Measurements from ENCODE around the gene STXBP1.
A peak's percentile ranks its signal among the peaks of the same experiment; 100 is the strongest.

Gene STXBP1

DNA sequence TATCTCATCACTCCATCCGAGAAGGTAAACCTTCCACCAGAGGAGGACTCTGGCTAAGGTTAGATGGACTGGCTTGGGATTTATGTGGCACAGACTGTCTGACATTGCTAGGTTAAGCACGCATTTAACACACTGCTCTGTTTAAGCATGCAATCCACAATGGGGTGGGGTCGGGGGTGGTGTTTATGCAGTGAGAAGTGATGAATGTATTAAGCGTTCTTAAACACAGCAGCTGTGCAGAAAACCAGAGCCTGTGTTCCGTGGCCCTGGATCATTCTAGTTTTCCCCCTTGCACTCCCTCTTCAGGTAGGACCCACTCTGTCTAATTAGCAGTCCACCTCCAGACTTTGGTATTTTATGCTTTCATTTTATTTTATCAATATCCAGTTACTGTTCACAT is 46.4 kb downstream of the STXBP1 start:
- no peak for DNase-seq (ENCODE audit: low spot score)

DNA sequence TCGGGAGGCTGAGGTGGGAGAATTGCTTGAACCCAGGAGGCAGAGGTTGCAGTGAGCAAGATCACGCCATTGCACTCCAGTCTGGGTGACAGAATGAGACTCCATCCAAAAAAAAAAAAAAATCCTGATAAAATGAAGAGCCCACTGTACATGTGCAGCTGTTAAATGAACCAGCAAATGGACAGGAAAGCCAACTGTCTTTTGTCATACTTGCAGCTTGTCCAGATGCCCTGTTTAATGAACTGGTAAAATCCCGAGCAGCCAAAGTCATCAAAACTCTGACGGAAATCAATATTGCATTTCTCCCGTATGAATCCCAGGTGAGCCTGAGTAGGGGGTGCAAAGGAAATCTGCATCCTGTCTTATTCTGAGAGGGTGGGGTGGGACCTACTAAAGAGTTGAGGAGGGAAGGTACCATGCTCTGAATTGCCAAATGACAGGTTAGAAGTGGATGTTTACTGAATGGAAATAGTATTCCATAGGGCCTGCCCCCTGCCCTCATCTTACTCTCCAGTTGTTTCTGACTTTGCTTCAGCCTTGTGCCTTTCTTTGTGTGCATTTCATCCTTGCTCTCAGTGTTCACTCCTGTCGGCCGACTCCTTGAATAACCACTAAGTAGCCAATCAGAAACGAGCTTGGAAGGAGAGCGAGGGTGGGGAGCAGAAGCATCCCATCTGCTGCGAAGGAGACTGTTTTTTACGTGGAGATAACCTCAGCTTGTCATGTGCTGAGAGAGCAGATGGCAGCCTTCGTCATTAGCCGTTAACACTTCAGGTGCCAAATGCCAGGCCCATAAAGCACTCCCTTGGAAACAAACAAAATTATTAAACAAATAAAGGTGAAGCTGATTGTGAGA is 49.0 kb downstream of the STXBP1 start:
- DNase-seq (ENCODE audit: low spot score) = peak; percentile 99

DNA sequence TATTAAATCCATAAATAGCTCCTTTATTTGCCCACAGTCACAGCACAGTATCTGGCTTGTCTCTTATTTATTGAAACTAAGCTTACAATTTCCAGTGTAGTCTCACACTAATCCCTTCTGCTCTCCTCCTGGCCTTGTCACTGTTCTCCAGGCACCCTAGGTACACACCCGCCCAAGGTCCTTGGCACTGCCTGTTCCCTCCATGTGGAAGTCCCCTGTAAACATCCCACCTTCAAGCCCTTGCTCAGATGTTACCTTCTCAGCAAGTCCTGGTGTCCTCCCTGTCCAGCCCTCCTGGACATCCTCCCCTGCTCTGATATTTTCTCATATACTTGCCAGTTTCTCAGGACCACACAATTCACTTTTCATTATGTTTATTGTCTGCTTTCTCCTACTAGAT is 50.5 kb downstream of the STXBP1 start:
- no peak for DNase-seq (ENCODE audit: low spot score)

DNA sequence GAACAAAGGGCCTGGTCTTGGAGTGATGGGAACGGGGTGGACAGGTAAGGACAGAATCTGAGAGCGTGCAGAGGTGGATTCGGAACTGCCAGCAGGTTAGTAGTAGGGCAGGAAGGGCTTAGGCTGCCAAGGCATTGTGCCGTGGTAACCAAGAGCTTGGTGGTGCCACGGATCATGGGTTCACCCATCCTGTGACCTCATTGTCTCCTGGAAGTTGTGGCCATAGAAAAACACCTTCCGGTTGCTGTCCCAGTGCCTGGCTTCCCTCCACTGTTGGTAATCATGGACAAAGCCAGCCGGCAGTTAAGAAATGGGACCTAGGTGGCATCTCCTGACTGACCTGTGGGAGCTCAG is 52.2 kb downstream of the STXBP1 start:
- no peak for DNase-seq (ENCODE audit: low spot score)

DNA sequence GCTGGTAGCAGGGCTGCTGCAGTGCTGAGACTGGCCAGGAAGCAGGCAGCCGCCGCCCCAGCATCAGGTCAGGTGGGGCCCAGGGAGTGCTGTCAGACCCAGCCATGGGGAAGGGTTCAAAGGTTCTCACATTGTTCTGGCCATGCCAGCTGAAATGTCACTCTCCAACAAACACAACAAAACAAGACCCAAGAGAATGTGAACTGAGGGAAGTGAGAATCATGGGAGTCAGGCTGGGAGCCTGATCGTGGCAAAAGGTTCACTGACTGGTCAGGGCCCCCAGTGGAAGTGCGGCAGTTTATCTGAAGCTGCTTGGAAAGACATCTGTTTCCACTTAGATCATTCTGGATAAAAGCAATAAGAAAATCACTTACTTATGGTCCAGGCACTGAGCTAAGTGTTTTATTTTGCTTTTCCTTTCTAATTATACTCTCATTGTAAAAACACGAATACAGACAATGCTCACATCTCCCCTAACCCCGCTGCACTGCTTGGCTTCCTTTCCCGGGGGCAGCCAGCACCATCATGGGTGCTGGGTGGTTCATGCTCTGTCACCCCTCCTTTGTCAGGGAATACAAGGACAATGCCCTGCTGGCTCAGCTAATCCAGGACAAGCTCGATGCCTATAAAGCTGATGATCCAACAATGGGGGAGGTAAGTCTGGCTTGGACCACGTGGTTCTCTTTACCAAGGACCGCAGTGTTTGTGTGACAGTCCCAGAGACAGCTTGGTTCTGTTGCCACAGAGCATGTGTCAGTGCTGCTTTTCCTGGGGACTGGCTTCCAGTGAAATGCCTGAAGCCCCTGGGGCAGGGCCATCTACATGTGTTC is 52.8 kb downstream of the STXBP1 start:
- DNase-seq (ENCODE audit: low spot score) = peak; percentile 64

DNA sequence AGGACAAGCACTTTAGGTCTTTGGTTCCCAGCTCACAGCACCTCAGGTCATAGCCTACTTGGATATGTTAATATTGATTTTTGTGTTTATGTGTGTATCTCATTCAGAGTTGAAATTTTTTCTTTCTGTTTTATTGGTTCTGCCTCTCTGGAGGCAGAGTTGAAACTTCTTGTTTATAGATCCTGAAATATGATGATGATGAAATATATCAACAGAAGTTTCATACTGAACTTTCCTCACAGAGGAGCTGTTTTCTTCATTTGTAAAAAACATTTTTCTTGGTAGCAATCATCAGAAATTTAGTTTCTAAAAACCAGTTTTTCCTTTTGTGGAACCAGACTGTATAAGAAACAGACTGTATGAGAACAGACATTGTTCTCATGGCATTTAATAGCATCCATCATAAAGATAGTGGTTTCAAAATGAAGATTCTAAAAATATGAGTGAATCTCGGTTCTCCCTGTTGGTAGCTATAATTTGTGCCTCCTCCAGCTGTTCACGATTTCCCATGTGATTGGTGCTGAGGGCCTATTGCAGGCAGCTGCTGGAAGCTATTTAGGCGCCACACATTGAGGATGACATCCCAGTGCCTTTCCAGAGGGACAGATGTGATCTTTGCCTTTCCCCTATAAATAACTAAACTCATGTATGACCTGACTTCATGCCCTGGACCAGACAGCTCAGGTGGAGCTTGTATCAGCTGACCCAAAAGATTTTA is 55.2 kb downstream of the STXBP1 start:
- DNase-seq (ENCODE audit: low spot score) = no peak

DNA sequence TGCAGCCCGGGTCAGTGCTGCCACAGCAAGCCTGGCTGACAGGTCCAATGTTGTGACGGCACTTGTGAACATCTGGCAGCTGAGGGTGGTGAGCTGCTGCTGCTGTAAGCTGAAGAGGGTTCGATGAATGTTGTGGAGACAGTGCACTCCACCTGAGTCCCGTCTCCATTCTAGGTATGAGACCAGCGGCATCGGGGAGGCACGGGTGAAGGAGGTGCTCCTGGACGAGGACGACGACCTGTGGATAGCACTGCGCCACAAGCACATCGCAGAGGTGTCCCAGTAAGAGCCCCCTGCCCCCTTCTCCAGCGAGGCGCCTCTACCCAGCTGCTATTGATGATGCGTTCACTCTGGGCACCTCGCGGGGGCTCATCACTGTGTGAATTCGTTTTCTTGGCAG is 55.8 kb downstream of the STXBP1 start:
- DNase-seq (ENCODE audit: low spot score) = no peak

DNA sequence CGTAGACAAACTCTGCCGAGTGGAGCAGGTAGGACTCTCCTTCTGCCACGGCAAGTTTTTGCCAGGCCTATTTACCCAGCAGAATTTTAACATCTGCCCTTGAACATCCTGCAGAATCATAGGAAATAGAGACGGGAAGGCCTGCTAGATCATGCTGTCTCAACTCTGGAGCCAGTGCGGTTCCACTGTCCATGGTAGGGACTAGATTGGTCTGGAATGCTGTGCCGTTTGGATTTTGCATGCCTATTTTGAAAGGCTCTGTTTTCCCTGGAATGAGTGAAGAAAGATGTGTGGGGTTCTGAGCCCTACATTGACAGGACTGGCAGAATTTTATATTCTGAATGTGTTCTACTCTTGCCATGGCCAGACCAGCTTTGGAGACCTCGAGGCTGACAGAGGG is 61.2 kb downstream of the STXBP1 start:
- DNase-seq (ENCODE audit: low spot score) = no peak

DNA sequence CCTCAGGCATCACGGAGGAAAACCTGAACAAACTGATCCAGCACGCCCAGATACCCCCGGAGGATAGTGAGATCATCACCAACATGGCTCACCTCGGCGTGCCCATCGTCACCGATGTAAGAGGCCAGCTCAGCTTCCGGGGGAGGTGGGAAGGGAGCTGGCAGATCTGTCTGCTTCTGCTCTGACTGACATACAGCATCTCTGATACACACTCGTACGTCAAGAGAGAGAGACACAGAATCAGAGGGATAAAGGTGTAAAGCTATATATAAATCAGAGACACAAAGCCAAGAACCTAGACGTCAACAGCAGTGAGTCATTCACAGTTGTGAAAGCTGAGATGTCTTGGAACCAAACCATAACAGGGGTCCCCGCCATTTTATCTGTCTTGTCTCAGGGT is 64.6 kb downstream of the STXBP1 start:
- DNase-seq (ENCODE audit: low spot score) = no peak

DNA sequence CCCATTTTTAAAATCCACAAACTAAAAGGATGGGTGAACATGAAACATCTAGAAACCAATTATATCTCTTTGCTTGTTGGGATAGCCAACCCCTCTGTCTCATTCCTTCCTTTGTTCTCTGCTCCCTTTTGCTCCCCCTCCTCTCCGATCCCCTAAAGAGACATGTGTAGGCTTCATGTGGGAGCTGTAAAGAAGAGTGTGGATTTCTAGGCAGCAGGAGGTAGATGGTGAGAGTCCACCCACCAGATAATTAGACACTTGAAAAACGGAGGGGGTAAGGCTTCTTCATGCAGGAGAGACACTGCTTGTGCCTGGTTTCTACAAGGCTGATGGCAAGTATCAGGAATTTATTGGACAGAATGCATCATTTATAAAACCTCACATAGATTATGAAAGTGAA is 67.4 kb downstream of the STXBP1 start:
- no peak for DNase-seq (ENCODE audit: low spot score)

DNA sequence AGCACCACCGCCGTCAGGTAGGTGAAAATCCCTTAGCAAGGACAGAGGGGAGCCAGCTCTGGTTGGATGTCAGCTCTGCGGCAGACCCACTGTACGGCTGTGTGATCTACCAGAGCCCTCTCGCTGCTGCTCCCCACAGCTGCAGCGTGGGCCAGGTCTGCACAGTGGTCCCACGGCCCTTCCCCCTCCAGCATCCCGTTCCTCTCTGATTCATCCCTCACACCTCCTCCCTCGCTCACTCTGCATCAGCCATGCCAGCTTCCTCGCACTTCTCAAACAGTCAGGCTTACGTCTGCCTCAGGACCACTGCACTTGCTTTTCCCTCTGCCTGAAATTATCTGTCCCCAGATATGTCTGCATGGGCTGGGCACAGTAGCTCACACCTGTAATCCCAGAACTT is 68.1 kb downstream of the STXBP1 start:
- DNase-seq (ENCODE audit: low spot score) = no peak

DNA sequence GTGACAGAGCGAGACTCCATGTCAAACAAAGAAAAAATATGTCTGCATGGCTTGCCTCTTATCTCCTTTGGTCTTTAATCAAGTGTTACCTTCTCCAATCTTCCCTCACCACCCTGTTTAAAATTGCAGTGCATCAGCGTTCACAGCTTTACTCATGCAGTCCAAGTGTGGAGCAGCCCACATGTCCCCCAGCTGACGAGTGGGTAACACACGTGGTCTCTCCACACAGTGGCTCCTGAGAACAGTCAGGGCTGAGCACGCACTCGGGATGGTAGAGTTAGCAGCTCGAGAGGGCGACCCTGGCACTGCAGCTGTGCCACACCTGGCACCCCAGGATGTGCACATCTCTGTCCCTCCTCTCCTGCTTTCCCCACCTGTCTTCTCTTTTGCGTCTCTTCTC is 68.8 kb downstream of the STXBP1 start:
- no peak for DNase-seq (ENCODE audit: low spot score)

DNA sequence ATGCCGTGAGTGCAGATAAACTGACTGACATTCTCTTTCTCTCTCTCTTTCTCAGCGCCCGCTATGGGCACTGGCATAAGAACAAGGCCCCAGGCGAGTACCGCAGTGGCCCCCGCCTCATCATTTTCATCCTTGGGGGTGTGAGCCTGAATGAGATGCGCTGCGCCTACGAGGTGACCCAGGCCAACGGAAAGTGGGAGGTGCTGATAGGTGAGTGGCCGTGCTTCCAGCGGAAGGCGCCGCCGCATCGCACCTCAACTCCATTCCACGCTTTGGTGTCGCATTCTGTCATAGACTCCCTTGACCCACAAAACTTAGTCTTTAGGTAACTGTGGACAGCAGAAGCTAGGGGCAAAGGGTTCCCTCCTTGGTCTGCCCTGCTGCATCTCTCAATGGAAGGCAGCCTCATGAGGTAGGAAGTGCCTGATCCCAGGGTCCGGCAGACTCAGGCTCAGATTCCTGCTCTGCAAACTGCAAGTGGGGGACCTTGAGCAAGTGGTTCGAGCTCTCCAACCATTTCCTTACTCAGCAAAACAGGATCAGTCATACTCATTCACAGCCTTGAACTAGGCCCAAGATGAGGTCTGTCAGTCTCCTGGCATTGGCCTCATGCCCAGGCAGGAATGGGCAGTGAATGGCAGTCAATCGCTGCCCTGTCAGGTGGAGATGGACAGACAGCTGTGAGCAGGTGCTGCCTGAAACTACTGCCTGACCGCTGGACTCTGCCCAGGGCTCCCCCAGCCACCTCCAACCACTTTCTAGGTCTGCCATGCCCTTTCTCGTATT is 70.5 kb downstream of the STXBP1 start:
- no peak for DNase-seq (ENCODE audit: low spot score)

DNA sequence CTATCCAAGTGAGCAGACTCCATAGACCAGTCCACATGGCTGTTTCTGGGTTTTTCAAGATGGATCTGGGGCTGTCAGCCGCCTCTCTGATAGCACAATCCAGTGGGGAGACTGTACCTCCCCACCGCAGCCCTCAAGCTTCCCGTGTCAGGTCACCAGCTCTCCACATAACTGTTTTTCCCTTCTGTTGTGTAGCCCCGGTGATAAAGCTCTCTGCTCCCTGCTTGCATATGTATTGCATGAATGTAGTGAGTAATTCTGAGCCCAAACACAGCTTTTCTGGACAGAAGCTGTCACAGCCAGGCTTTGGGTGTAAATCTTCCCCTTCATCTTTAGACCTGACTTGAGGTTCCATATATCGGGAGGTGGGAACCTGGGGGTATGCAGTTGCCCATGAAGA is 71.6 kb downstream of the STXBP1 start:
- DNase-seq (ENCODE audit: low spot score) = no peak

DNA sequence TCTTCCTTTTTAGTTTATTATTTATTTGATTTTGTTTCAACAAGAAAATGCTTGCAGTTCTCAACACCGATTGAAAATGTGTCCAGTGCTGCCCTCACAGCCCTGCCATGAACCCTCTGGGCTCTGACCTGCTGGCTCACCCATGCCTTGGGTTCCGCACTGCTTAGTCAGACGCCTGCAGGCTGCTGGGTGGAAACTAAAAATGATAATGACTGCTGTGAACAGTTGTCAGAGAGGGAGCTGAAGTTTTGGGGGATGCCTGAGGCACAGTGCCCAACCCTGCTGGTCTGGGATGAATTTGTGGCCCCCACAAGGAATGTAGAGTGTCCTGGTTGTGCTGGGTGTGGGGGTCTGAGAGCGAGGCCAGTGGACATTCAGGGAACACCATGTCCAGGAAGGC is 72.5 kb downstream of the STXBP1 start:
- no peak for DNase-seq (ENCODE audit: low spot score)

DNA sequence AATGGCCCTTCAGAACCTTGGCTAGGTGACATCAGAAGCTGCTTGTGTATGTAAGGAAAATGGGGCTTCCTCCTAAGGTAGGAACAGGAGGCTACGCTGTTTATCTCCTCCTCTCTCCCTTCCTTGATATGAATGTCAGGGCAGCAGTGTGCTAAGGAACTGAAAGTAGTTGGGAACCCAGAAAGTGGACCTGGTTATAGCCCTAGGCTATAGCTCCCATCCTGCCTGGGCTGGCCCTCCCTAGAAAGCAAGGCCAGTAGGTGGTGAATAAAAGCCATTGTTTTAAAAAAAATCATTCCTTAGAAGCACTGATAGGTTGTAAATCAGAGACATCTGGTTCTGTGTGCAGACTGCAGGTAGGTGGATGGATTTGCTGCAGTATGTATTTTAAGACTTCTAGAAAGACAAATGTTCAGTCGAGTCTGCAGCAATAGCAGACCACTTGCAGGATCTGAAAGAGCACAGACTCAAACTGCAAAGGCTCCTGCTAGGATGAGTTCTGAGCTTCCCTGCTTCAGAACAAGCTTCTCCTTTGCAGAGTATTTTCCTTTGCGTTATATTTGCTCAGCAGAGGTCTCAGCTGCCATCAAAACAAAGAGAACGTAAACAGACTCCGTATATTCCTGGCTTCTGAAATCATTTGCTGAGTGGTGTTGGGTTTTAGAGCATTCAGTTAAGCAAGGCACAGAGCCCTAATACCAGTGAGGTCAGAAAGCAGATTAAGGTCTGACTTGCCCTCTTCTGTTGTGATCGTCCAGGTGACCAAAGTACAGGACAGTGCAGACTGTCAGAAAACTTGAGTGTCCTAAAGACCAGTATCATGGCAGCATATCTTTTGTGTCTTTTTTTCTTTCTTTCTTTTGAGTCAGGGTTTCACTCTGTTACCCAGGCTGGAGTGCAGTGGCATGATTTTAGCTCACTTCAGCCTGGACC is 74.7 kb downstream of the STXBP1 start:
- DNase-seq (ENCODE audit: low spot score) = no peak

DNA sequence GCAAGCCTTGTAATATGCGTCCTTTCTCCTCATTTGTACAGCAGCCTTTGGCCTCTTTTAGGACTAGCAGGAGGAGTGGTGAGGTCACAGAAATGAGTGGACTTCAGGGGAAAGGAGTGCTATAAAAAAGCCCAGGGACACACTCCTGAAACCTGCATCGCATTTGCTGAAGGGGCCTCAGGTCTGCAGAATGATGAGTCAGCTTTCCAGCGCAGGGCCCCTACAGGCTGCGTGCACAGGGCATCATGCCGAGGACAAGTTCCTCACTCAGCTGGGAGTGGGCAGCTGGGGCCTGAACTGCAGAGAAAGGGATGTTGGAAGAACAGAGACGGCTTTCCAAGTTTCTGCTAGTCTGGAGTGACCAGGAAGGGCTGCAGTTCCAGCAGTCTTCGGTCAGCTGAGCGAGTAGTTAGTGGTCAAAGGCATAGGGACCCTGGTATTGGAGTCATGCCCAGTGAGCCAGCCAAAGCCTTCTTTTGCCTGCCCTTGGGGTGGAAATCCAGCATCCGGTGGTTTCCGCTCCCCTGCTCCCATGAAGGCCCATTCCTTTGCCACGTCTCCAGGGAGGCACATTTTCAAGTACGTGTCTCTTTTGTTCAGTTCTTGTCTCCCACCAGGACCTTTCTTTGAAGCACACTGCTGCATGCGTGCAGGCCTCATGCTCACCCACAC is 77.4 kb downstream of the STXBP1 start:
- DNase-seq (ENCODE audit: low spot score) = no peak

DNA sequence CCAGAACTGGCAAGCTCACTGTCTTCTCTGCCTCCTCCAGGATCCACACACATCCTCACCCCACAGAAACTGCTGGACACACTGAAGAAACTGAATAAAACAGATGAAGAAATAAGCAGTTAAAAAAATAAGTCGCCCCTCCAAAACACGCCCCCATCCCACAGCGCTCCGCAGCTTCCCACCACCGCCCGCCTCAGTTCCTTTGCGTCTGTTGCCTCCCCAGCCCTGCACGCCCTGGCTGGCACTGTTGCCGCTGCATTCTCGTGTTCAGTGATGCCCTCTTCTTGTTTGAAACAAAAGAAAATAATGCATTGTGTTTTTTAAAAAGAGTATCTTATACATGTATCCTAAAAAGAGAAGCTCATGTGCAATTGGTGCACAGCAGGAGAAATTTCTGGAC is 78.7 kb downstream of the STXBP1 start:
- no peak for DNase-seq (ENCODE audit: low spot score)

DNA sequence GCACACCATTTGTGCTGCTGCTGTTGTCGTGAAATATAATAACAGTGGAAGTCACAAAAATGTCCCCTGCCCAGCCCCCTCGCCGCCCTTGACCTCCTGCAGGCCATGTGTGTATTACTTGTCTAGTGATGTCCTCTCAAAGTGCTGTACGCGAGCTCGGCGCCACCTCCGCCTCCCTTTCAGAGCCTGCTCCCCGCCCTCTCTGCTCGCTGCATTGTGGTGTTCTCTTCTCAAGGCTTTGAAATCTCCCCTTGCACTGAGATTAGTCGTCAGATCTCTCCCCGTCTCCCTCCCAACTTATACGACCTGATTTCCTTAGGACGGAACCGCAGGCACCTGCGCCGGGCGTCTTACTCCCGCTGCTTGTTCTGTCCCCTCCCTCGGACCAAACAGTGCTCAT is 80.0 kb downstream of the STXBP1 start:
- DNase-seq (ENCODE audit: low spot score) = no peak

DNA sequence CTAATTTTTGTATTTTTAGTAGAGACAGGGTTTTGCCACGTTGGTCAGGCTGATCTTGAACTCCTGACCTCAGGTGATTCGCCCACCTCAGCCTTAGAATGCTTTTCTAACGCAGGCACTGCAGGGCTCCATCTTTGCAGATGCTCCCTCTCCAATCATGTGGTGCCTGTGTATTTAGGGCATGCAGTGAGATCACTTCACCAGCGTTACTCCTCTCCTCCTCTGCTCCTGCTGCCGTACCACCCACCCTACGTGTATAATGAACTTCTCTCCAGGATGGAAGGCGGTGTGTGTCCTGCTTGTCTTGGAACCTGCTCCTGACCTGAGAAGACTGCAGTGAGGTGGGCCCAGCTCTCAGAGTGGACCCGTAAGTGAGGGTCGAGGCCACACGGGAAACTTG is 81.1 kb downstream of the STXBP1 start:
- DNase-seq (ENCODE audit: low spot score) = no peak
